GM18858 (cell line): ENCODE measurements around the gene TP53I13.

Experiments
- ATAC-seq: cut with Tn5 transposase; IDR thresholded peaks from one replicate; pipeline ENCODE4 v1.9.1; 2021; ENCODE audit not compliant: unreplicated experiment

Gene TP53I13

GRCh38 chr17:29567304-29567553 lies 1.3 kb upstream of the TP53I13 start:
- no peak for ATAC-seq

- ATAC-seq: no peak
Measured at GRCh38 chr17:29567554-29568330, 759 bp upstream of the TP53I13 start.

GRCh38 chr17:29569245-29569950 lies 897 bp downstream of the TP53I13 start:
- no peak for ATAC-seq

GRCh38 chr17:29570521-29570920 lies 2.0 kb downstream of the TP53I13 start:
- ATAC-seq: no peak

GRCh38 chr17:29571486-29571882 lies 3.0 kb downstream of the TP53I13 start:
- ATAC-seq: no peak

GRCh38 chr17:29571883-29572681 lies 3.6 kb downstream of the TP53I13 start:
- ATAC-seq: no peak

GRCh38 chr17:29572691-29573557 lies 4.4 kb downstream of the TP53I13 start:
- no peak for ATAC-seq

GRCh38 chr17:29573558-29573869 lies 5.0 kb downstream of the TP53I13 start:
- no peak for ATAC-seq

GRCh38 chr17:29573871-29574731 lies 5.6 kb downstream of the TP53I13 start:
- no peak for ATAC-seq

- ATAC-seq: no peak
Measured at GRCh38 chr17:29574732-29575510, 6.4 kb downstream of the TP53I13 start.

- ATAC-seq: no peak
Measured at GRCh38 chr17:29575511-29576213, 7.2 kb downstream of the TP53I13 start.

- ATAC-seq: no peak
Measured at GRCh38 chr17:29576214-29577000, 7.9 kb downstream of the TP53I13 start.

GRCh38 chr17:29577001-29577370 lies 8.5 kb downstream of the TP53I13 start:
- no peak for ATAC-seq

GRCh38 chr17:29577385-29578211 lies 9.1 kb downstream of the TP53I13 start:
- no peak for ATAC-seq

- ATAC-seq: no peak
Measured at GRCh38 chr17:29578626-29579485, 10.4 kb downstream of the TP53I13 start.
